Measurements from ENCODE around the gene CAMK2D.

Gene CAMK2D

DNA sequence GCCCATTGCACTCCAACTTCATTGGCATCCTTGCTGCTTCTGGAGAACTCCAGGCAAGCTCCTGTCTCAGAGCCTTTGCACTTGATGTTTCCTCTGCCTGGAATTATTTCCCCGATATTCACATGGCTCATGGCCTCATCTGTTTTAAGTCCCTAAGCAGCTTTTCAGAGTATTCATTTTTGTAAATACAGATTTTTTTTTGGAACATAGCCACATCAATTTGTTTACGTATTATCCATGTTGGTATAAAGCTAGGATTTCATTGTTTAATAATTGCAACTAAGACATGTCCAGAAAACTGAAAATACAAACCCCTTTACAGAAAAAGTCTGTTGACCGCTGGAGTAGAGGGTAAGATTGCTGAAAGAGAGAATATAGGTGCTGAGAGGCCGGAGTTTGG is 142.0 kb downstream of the CAMK2D start:
- DNase-seq (ENCODE audit: low read depth): no peak
- TF ChIP-seq, protein P1, sequence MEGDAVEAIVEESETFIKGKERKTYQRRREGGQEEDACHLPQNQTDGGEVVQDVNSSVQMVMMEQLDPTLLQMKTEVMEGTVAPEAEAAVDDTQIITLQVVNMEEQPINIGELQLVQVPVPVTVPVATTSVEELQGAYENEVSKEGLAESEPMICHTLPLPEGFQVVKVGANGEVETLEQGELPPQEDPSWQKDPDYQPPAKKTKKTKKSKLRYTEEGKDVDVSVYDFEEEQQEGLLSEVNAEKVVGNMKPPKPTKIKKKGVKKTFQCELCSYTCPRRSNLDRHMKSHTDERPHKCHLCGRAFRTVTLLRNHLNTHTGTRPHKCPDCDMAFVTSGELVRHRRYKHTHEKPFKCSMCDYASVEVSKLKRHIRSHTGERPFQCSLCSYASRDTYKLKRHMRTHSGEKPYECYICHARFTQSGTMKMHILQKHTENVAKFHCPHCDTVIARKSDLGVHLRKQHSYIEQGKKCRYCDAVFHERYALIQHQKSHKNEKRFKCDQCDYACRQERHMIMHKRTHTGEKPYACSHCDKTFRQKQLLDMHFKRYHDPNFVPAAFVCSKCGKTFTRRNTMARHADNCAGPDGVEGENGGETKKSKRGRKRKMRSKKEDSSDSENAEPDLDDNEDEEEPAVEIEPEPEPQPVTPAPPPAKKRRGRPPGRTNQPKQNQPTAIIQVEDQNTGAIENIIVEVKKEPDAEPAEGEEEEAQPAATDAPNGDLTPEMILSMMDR (IDR thresholded peaks at IDR 0.05; ENCODE audit: insufficient read depth, low read depth, low read length, missing control alignments): no peak
- H3K4me3 ChIP-seq (ENCODE audit: low read length): no peak overlapping the region

DNA sequence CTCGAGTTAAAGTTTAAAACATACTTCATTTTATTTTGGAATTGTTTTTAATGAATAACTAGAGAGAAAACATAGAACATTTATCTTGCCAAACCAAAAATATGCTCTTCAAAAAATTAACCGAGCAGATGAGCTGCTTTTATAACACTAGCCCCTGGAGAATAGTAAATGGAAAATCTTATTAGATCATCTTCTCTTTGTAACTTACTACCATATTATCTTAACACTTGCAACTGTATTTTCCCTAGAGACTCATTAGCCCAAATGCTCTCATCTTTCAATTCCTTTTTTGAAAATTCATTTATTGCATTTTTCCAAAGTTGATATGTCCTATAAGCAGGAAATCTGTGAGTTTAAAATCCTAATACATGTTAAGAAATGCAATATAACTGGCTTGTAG is 143.3 kb downstream of the CAMK2D start:
- TF ChIP-seq, protein P1 (IDR thresholded peaks at IDR 0.05; ENCODE audit: insufficient read depth, low read depth, low read length, missing control alignments): no peak
- DNase-seq (ENCODE audit: low read depth): no peak
- no peak overlapping the region for H3K4me3 ChIP-seq (ENCODE audit: low read length)

DNA sequence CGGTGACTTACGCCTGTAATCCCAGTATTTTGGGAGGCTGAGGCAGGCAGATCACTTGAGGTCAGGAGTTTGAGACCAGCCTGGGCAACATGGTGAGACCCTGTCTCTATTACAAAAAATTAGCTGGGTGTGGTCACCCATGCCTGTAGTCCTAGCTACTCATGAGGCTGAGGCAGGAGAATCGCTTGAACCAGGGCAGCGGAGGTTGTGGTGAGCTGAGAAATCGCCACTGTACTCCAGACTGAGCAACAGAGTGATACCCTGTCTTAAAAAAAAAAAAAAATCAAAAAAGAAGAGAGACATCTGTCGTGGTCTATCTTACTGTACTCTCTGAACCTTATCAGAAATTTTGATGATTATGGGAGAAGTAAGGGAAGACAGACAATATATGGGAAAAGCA is 144.3 kb downstream of the CAMK2D start:
- DNase-seq (ENCODE audit: low read depth): no peak
- TF ChIP-seq, protein P1 (IDR thresholded peaks at IDR 0.05; ENCODE audit: insufficient read depth, low read depth, low read length, missing control alignments): no peak
- no peak overlapping the region for H3K4me3 ChIP-seq (ENCODE audit: low read length)

DNA sequence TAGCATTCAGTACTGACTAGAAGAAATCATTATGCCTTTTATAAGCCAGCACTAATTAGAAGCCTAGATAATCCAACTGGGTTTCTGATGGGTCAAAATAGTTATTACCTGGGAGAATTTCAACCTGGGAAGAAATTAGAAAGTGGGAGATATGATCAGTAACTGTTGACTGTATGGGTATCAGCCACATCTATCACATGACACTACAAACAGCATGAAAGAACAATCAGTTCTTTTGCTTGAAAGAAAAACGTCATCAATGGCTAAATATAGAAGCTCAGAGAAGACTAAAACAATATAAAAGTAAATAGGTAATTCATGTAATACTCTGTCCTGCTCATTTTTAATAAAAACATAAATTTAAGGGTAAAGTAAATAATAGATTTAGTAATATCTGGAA is 145.1 kb downstream of the CAMK2D start:
- no peak for DNase-seq (ENCODE audit: low read depth)
- no peak overlapping the region for H3K4me3 ChIP-seq (ENCODE audit: low read length)
- TF ChIP-seq, protein P1 (IDR thresholded peaks at IDR 0.05; ENCODE audit: insufficient read depth, low read depth, low read length, missing control alignments): no peak

DNA sequence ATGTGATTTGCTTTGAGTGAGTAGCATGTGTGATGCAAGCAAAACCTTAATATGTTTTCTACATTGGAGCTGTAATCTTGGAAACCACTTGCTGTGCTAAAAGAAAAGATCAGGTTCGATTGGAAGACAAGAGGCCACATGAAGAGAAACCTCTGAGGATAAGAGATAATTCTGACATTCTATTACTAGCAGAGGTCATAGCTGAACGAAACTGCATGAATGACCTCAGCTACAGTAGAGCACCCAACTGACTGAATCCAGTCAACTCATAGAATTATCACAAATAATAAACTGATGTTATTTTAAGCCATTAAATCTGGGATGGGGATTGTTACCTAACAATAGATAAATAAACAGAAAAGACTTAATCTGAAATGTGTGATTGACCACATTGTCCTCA is 147.1 kb downstream of the CAMK2D start:
- DNase-seq (ENCODE audit: low read depth): no peak
- H3K4me3 ChIP-seq (ENCODE audit: low read length): no peak overlapping the region
- TF ChIP-seq, protein P1 (IDR thresholded peaks at IDR 0.05; ENCODE audit: insufficient read depth, low read depth, low read length, missing control alignments): no peak

DNA sequence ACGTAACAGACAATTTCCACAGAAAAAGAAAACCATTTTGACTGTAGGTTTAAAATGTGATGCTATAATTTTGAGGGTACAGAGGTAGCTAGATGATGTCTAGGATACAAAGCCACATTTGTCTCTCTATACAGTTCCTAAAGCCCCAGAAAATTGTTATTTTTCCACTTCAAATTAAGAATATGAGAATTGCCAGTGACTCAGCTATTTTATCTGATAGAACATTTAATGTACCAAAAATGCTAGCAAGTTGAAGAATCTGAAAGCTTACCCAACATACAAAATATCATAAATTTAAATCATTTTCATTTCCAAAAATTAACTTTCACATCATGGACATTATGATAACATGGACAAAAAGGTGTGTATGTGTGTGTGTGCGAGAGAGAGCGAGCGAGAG is 148.0 kb downstream of the CAMK2D start:
- no peak overlapping the region for H3K4me3 ChIP-seq (ENCODE audit: low read length)
- TF ChIP-seq, protein P1 (IDR thresholded peaks at IDR 0.05; ENCODE audit: insufficient read depth, low read depth, low read length, missing control alignments): no peak
- DNase-seq (ENCODE audit: low read depth): no peak

DNA sequence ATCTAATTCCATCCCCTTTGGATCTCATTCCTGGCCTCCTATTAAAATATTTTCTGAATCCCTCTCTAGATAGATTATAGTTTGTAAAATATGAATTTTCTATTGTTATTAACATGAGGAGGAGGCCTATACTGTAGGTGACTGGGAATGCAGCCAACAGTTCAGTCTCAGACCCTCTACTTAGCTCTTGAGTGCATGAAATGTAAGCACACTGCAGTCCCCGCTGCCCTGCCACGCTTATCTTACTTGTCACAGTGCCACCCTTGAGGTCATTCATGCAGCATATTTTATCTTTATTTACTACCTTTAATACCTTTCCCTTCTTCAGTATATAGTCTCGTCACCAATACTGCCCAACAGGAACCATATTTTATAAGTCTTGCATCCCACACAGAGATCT is 151.0 kb downstream of the CAMK2D start:
- DNase-seq (ENCODE audit: low read depth): no peak

More for the DNA sequence above, 151.0 kb downstream of the CAMK2D start:
- no peak overlapping the region for H3K4me3 ChIP-seq (ENCODE audit: low read length)
- TF ChIP-seq, protein P1 (IDR thresholded peaks at IDR 0.05; ENCODE audit: insufficient read depth, low read depth, low read length, missing control alignments): no peak

Data from epithelial cell of esophagus (primary cell).